ENCODE measurements around the gene TESPA1. TPM values are rescaled to one million over a fixed set of nuclear protein-coding genes. Genes with fewer than 3 reads are reported as not detected.
"Not testable (repeated sequence)": the region's sequence is repeated elsewhere in the genome, so short reads cannot be mapped to it uniquely, and the experiment has no call there.

The TESPA1 gene
- total RNA-seq, 1 experiment from 2014 or later, result 0.51 TPM

- POLR2A ChIA-PET, result no interaction called here
Measured at GRCh38 chr12:54945082-54945481, 39.5 kb downstream of the TESPA1 start.

GRCh38 chr12:54943292-54943691 is 41.3 kb downstream of the TESPA1 start:
- POLR2A ChIA-PET; H3K4me3 ChIP-seq (ENCODE audit: low read depth in 2 of 2, low read length in 2 of 2); in situ Hi-C loops (cut with HindIII; ENCODE audit: low pct_unique_long_range_greater_than_20kb, low sequenced_read_pairs); DNase-seq (ENCODE audit: low read depth, low spot score); H3K9me3 ChIP-seq (ENCODE audit: control insufficient read depth, insufficient read depth, low read depth, low read length); H3K27me3 ChIP-seq (ENCODE audit: control insufficient read depth, insufficient read depth, low read length); BruUV-seq (replicated peaks); ATAC-seq; H3K27ac ChIP-seq (ENCODE audit: low read length); CTCF ChIA-PET; intact Hi-C loops (cut with micrococcal nuclease; ENCODE audit: unreplicated experiment); H3K36me3 ChIP-seq (ENCODE audit: control insufficient read depth, insufficient read depth, low read length); H3K4me1 ChIP-seq (ENCODE audit: control insufficient read depth, insufficient read depth, low read length): not testable (repeated sequence)

More at GRCh38 chr12:54945082-54945481, 39.5 kb downstream of the TESPA1 start:
- H3K27ac ChIP-seq (ENCODE audit: low read length), result no peak overlapping the region
- ATAC-seq (no peak), DNase-seq (ENCODE audit: low read depth, low spot score) (no peak)
- no peaks in the 10 kb centered on the region; the same call in none of the 2 replicates for H3K27me3 ChIP-seq (ENCODE audit: control insufficient read depth, insufficient read depth, low read length)
- no peaks in the 10 kb centered on the region for H3K36me3 ChIP-seq (ENCODE audit: control insufficient read depth, insufficient read depth, low read length)
- no peak overlapping the region for H3K4me3 ChIP-seq (ENCODE audit: low read depth in 2 of 2, low read length in 2 of 2)
- in situ Hi-C loops (cut with HindIII; ENCODE audit: low pct_unique_long_range_greater_than_20kb, low sequenced_read_pairs) (no loop called here), intact Hi-C loops (cut with micrococcal nuclease; ENCODE audit: unreplicated experiment) (no loop called here)
- no TSS peak for BruUV-seq (replicated peaks)
- no peaks in the 10 kb centered on the region for H3K9me3 ChIP-seq (ENCODE audit: control insufficient read depth, insufficient read depth, low read depth, low read length)
- no peaks in the 10 kb centered on the region for H3K4me1 ChIP-seq (ENCODE audit: control insufficient read depth, insufficient read depth, low read length)
- CTCF ChIA-PET, result no interaction called here
- TF ChIP-seq TCF7L2 (IDR thresholded peaks at IDR 0.05; ENCODE audit: low read depth, low read length) (no peak), SIN3A (IDR thresholded peaks at IDR 0.05; ENCODE audit: borderline replicate concordance, insufficient read depth, low read depth, low read length) (no peak), REST (IDR thresholded peaks at IDR 0.05; ENCODE audit: insufficient read depth in 1 of 2, low read depth in 2 of 2, low read length in 1 of 2) (no peak), POLR2AphosphoS5 (IDR thresholded peaks at IDR 0.05; ENCODE audit: low read depth, low read length) (no peak), CTCF (IDR thresholded peaks at IDR 0.05) (no peak)

- ChIA-PET POLR2A (no interaction called here), CTCF (no interaction called here)
- no peak for ATAC-seq
- H3K4me1 ChIP-seq (ENCODE audit: control insufficient read depth, insufficient read depth, low read length), result no peaks in the 10 kb centered on the region
- no peaks in the 10 kb centered on the region for H3K36me3 ChIP-seq (ENCODE audit: control insufficient read depth, insufficient read depth, low read length)
- no peak overlapping the region for H3K27ac ChIP-seq (ENCODE audit: low read length)
- no peaks in the 10 kb centered on the region for H3K9me3 ChIP-seq (ENCODE audit: control insufficient read depth, insufficient read depth, low read depth, low read length)
- no peak overlapping the region for H3K4me3 ChIP-seq (ENCODE audit: low read depth in 2 of 2, low read length in 2 of 2)
- no peak for TF ChIP-seq CTCF (IDR thresholded peaks at IDR 0.05)
- no peak for TF ChIP-seq SIN3A (IDR thresholded peaks at IDR 0.05; ENCODE audit: borderline replicate concordance, insufficient read depth, low read depth, low read length)
- no peak for TF ChIP-seq TCF7L2 (IDR thresholded peaks at IDR 0.05; ENCODE audit: low read depth, low read length)
- no peak for TF ChIP-seq POLR2AphosphoS5 (IDR thresholded peaks at IDR 0.05; ENCODE audit: low read depth, low read length)
- no peak for TF ChIP-seq REST (IDR thresholded peaks at IDR 0.05; ENCODE audit: insufficient read depth in 1 of 2, low read depth in 2 of 2, low read length in 1 of 2)
- in situ Hi-C loops (cut with HindIII; ENCODE audit: low pct_unique_long_range_greater_than_20kb, low sequenced_read_pairs), result no loop called here
- DNase-seq (ENCODE audit: low read depth, low spot score), result no peak
- BruUV-seq (replicated peaks), result no TSS peak
- intact Hi-C loops (cut with micrococcal nuclease; ENCODE audit: unreplicated experiment), result no loop called here
- H3K27me3 ChIP-seq (ENCODE audit: control insufficient read depth, insufficient read depth, low read length), result no peaks in the 10 kb centered on the region
Measured at GRCh38 chr12:54941659-54942058, 42.9 kb downstream of the TESPA1 start.
